Panc1 (cell line): ENCODE results near the gene ADGRD1. TPM values are rescaled to one million over a fixed set of nuclear protein-coding genes. Genes with fewer than 3 reads are reported as not detected.

Experiments
- ATAC-seq: fragments of 200-7000 bp; cut with Tn5 transposase; 2 replicates; pipeline ENCODE4 v1.9.1; 2020; ENCODE audit warnings: mild to moderate bottlenecking, moderate library complexity
- BruUV-seq: library from RNA; stranded (reverse); fragments of 400-500 nt; replicated peaks from 2 replicates; lab custom pipeline; 2021; lab: Mats Ljungman, UMichigan
- CTCF ChIA-PET: fragments of 300-600 bp; sonication (Branson Sonifier 250); formaldehyde crosslinking; loops from one replicate; lab custom pipeline; 2022; ENCODE audit warnings: antibody characterized with exemption; lab: Charles Lee
- POLR2A ChIA-PET: fragments of 300-600 bp; sonication (Branson Sonifier 250); formaldehyde crosslinking; loops from one replicate; lab custom pipeline; 2022; ENCODE audit warnings: antibody characterized with exemption; lab: Charles Lee
- DNase-seq: peaks from one replicate; pipeline ENCODE4 v3.0.0-alpha.2; 2010; ENCODE audit warnings: low read depth, low spot score
- H3K27ac ChIP-seq: 2 replicates; pipeline ENCODE4 v1.5.1; 2011; ENCODE audit warnings: mild to moderate bottlenecking, low read length, inconsistent platforms
- H3K27me3 ChIP-seq: fragments of 200-500 bp; sonication (Bioruptor generic); 2 replicates; pipeline ENCODE4 v1.6.0; 2014; ENCODE audit warnings: low read length, inconsistent platforms; ENCODE audit not compliant: control insufficient read depth, insufficient read depth
- H3K36me3 ChIP-seq: fragments of 200-500 bp; sonication (Bioruptor generic); 2 replicates; pipeline ENCODE4 v1.5.1; 2014; ENCODE audit warnings: inconsistent platforms, mild to moderate bottlenecking, low read length, moderate library complexity; ENCODE audit not compliant: control insufficient read depth, insufficient read depth
- H3K4me1 ChIP-seq: 2 replicates; pipeline ENCODE4 v1.5.1; 2011; ENCODE audit warnings: inconsistent platforms, mild to moderate bottlenecking, low read length, moderate library complexity; ENCODE audit not compliant: control insufficient read depth, insufficient read depth
- H3K4me3 ChIP-seq, 2 experiments: 2 replicates each; pipeline ENCODE4 v1.5.1; 2011 to 2012; ENCODE audit warnings: low read depth in 2 of 2, low read length in 2 of 2, mild to moderate bottlenecking in 2 of 2, inconsistent platforms in 1 of 2, moderate library complexity in 1 of 2
- H3K9me3 ChIP-seq: fragments of 200-500 bp; sonication (Bioruptor generic); 2 replicates; pipeline ENCODE4 v1.5.1; 2014; ENCODE audit warnings: low read depth, mild to moderate bottlenecking, inconsistent platforms, low read length, moderate library complexity; ENCODE audit not compliant: control insufficient read depth, insufficient read depth
- CTCF ChIP-seq: fragments of 450-650 bp; IDR thresholded peaks from 2 replicates; pipeline ENCODE4 v1.5.1; 2017; ENCODE audit warnings: mild to moderate bottlenecking
- POLR2AphosphoS5 ChIP-seq: IDR thresholded peaks from 2 replicates; pipeline ENCODE4 v1.6.1; 2012; ENCODE audit warnings: mild to moderate bottlenecking, low read depth, low read length, moderate library complexity
- REST ChIP-seq, 2 experiments: IDR thresholded peaks; 2 replicates each; pipeline ENCODE4 v1.6.1; 2011 to 2012; ENCODE audit warnings: low read depth in 2 of 2, control low read depth in 1 of 2, low read length in 1 of 2, mild to moderate bottlenecking in 1 of 2, moderate library complexity in 1 of 2; ENCODE audit not compliant: insufficient read depth in 1 of 2
- SIN3A ChIP-seq: IDR thresholded peaks from 2 replicates; pipeline ENCODE4 v1.6.1; 2012; ENCODE audit warnings: low read depth, mild to moderate bottlenecking, low read length, moderate library complexity, borderline replicate concordance; ENCODE audit not compliant: insufficient read depth
- TCF7L2 ChIP-seq: IDR thresholded peaks from 2 replicates; pipeline ENCODE4 v1.6.1; 2011; ENCODE audit warnings: mild to moderate bottlenecking, low read depth, low read length, inconsistent platforms
- in situ Hi-C: cut with HindIII; loops from 2 replicates; pipeline ENCODE4 v1.10.0; 2016; ENCODE audit warnings: low sequenced_read_pairs, low pct_unique_long_range_greater_than_20kb
- intact Hi-C: fragments of 100-400 bp; cut with micrococcal nuclease; formaldehyde crosslinking; loops from one replicate; pipeline ENCODE4 v1.10.0; 2022; ENCODE audit not compliant: unreplicated experiment
- total RNA-seq: library from RNA; stranded (reverse); gene quantifications from one replicate; pipeline ENCODE4 v1.2.1, GENCODE V29; 2021; ENCODE audit not compliant: unreplicated experiment

Gene ADGRD1
- total RNA-seq, 1 experiment from 2014 or later: 0.21 TPM

- no peak overlapping the region for H3K4me3 ChIP-seq
- no peak for TF ChIP-seq POLR2AphosphoS5
- no peak for TF ChIP-seq TCF7L2
- no peak for TF ChIP-seq CTCF
- TF ChIP-seq REST (IDR thresholded peaks at IDR 0.05; ENCODE audit: insufficient read depth in 1 of 2, low read depth in 2 of 2, low read length in 1 of 2): no peak
- TF ChIP-seq SIN3A: no peak
- DNase-seq (no peak), ATAC-seq (no peak)
- intact Hi-C loops: no loop called here
- no peak overlapping the region for H3K27ac ChIP-seq
- H3K36me3 ChIP-seq: no peaks in the 10 kb centered on the region
- CTCF ChIA-PET: no interaction called here
- POLR2A ChIA-PET: no interaction called here
- no peaks in the 10 kb centered on the region for H3K4me1 ChIP-seq
- no peaks in the 10 kb centered on the region for H3K9me3 ChIP-seq
- in situ Hi-C loops: no loop called here
- peaks cover 16% of the 10 kb centered on the region for H3K27me3 ChIP-seq
- no TSS peak for BruUV-seq
These were observed 30.7 kb downstream of the ADGRD1 start for GRCh38 chr12:130984183-130985058.

- Histone ChIP-seq H3K36me3 (no peaks in the 10 kb centered on the region), H3K4me1 (no peaks in the 10 kb centered on the region), H3K9me3 (no peaks in the 10 kb centered on the region), H3K27ac (no peak overlapping the region), H3K27me3 (peaks cover 16% of the 10 kb centered on the region), H3K4me3 (no peak overlapping the region)
- ChIA-PET POLR2A (no interaction called here), CTCF (no interaction called here)
- no peak for TF ChIP-seq SIN3A
- TF ChIP-seq TCF7L2: no peak
- TF ChIP-seq CTCF: no peak
- no peak for TF ChIP-seq REST (IDR thresholded peaks at IDR 0.05; ENCODE audit: insufficient read depth in 1 of 2, low read depth in 2 of 2, low read length in 1 of 2)
- no peak for TF ChIP-seq POLR2AphosphoS5
- DNase-seq (no peak), ATAC-seq (no peak)
- BruUV-seq: no TSS peak
- in situ Hi-C loops (no loop called here), intact Hi-C loops (no loop called here)
These were observed 33.6 kb downstream of the ADGRD1 start for GRCh38 chr12:130987151-130987931.
